ENCODE data around the gene NTM. TPM values are rescaled to one million over a fixed set of nuclear protein-coding genes. Genes with fewer than 3 reads are reported as not detected.
"Not testable (repeated sequence)": the region's sequence is repeated elsewhere in the genome, so short reads cannot be mapped to it uniquely, and the experiment has no call there.

The NTM gene
- polyA plus RNA-seq, 1 donor from 2014 or later, result 39.4 TPM

DNA sequence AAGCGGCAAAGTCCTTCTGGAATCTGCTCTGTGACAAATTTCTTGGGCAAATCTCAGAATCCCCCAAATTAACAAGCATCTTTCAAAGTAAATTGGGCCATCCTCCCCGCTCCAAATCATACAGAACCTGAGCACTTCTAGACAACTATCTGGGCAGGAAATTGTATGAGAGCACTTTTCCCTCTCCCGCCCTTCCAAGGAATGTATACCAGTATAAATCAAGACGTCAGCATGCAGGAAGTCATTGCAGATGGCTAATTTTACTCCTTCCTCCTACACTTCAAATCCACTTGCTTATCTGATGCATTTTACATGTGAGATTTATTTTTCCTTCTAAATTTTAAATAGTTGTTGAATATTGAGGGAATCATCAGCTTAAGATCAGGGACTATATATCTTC is 52.1 kb downstream of the NTM start:
- Histone ChIP-seq H3K4me2 (ENCODE audit: low read length) (no peak overlapping the region), H2AFZ (ENCODE audit: low read depth, low read length) (no peak overlapping the region), H3K36me3 (ENCODE audit: insufficient read depth, low read length) (no peaks in the 10 kb centered on the region), H4K20me1 (ENCODE audit: insufficient read depth) (no peaks in the 10 kb centered on the region), H3K9me3 (ENCODE audit: low read length) (no peaks in the 10 kb centered on the region), H3K9me2 (ENCODE audit: insufficient read depth, low read length) (no peaks in the 10 kb centered on the region), H3K4me3 (ENCODE audit: low read length) (no peak overlapping the region), H3F3A (ENCODE audit: insufficient read depth, low read length, poor library complexity, severe bottlenecking) (no peaks in the 10 kb centered on the region), H3K79me2 (replicated peaks; ENCODE audit: insufficient read depth, low read length) (no peaks in the 10 kb centered on the region), H3K9ac (ENCODE audit: low read length) (no peak overlapping the region), H3K27ac (ENCODE audit: low read length) (no peak overlapping the region), H3K27me3 (ENCODE audit: insufficient read depth, low read depth, low read length) (no peaks in the 10 kb centered on the region)
- TF ChIP-seq RAD21 (conservative IDR thresholded peaks at IDR 0.05) (no peak), TAF1 (IDR thresholded peaks at IDR 0.05; ENCODE audit: low read depth) (no peak)

DNA sequence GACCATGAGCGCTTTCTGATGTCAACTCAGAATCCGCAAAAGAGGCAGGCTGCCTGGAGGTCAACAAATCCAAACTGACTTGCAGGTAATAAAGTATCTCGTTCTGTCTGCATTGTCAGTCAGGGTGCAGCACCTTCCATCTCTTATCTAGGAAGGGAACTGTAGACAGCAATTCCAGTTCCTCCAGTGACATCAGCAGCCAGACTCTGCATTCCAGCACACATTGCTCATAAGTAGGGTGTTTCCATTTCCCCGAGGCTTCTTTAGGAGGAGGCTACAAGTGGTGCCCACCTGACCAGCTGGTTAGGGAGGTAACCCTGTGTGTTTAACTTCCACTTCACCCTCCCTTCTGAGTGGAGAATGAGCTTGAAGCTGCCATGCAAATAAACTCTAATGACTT is 53.3 kb downstream of the NTM start:
- H3K36me3 ChIP-seq (ENCODE audit: insufficient read depth, low read length), result no peaks in the 10 kb centered on the region
- H3K9me2 ChIP-seq (ENCODE audit: insufficient read depth, low read length), result no peaks in the 10 kb centered on the region
- no peak overlapping the region for H3K4me2 ChIP-seq (ENCODE audit: low read length)
- no peak overlapping the region for H3K4me3 ChIP-seq (ENCODE audit: low read length)
- H3K27ac ChIP-seq (ENCODE audit: low read length), result no peak overlapping the region
- no peak overlapping the region for H2AFZ ChIP-seq (ENCODE audit: low read depth, low read length)
- H3K27me3 ChIP-seq (ENCODE audit: insufficient read depth, low read depth, low read length), result no peaks in the 10 kb centered on the region
- no peaks in the 10 kb centered on the region for H3K79me2 ChIP-seq (replicated peaks; ENCODE audit: insufficient read depth, low read length)
- H3K9me3 ChIP-seq (ENCODE audit: low read length), result no peaks in the 10 kb centered on the region
- H3F3A ChIP-seq (ENCODE audit: insufficient read depth, low read length, poor library complexity, severe bottlenecking), result no peaks in the 10 kb centered on the region
- no peaks in the 10 kb centered on the region for H4K20me1 ChIP-seq (ENCODE audit: insufficient read depth)
- TF ChIP-seq, protein P1, sequence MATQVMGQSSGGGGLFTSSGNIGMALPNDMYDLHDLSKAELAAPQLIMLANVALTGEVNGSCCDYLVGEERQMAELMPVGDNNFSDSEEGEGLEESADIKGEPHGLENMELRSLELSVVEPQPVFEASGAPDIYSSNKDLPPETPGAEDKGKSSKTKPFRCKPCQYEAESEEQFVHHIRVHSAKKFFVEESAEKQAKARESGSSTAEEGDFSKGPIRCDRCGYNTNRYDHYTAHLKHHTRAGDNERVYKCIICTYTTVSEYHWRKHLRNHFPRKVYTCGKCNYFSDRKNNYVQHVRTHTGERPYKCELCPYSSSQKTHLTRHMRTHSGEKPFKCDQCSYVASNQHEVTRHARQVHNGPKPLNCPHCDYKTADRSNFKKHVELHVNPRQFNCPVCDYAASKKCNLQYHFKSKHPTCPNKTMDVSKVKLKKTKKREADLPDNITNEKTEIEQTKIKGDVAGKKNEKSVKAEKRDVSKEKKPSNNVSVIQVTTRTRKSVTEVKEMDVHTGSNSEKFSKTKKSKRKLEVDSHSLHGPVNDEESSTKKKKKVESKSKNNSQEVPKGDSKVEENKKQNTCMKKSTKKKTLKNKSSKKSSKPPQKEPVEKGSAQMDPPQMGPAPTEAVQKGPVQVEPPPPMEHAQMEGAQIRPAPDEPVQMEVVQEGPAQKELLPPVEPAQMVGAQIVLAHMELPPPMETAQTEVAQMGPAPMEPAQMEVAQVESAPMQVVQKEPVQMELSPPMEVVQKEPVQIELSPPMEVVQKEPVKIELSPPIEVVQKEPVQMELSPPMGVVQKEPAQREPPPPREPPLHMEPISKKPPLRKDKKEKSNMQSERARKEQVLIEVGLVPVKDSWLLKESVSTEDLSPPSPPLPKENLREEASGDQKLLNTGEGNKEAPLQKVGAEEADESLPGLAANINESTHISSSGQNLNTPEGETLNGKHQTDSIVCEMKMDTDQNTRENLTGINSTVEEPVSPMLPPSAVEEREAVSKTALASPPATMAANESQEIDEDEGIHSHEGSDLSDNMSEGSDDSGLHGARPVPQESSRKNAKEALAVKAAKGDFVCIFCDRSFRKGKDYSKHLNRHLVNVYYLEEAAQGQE (IDR thresholded peaks at IDR 0.05; ENCODE audit: borderline replicate concordance), result no peak
- TF ChIP-seq MXI1 (conservative IDR thresholded peaks at IDR 0.05; ENCODE audit: poor library complexity, severe bottlenecking) (no peak), POLR2AphosphoS5 (IDR thresholded peaks at IDR 0.05) (no peak), SMC3 (conservative IDR thresholded peaks at IDR 0.05; ENCODE audit: poor library complexity) (no peak), TAF1 (IDR thresholded peaks at IDR 0.05; ENCODE audit: low read depth) (no peak), RAD21 (conservative IDR thresholded peaks at IDR 0.05) (no peak)
- TF ChIP-seq, protein P2, sequence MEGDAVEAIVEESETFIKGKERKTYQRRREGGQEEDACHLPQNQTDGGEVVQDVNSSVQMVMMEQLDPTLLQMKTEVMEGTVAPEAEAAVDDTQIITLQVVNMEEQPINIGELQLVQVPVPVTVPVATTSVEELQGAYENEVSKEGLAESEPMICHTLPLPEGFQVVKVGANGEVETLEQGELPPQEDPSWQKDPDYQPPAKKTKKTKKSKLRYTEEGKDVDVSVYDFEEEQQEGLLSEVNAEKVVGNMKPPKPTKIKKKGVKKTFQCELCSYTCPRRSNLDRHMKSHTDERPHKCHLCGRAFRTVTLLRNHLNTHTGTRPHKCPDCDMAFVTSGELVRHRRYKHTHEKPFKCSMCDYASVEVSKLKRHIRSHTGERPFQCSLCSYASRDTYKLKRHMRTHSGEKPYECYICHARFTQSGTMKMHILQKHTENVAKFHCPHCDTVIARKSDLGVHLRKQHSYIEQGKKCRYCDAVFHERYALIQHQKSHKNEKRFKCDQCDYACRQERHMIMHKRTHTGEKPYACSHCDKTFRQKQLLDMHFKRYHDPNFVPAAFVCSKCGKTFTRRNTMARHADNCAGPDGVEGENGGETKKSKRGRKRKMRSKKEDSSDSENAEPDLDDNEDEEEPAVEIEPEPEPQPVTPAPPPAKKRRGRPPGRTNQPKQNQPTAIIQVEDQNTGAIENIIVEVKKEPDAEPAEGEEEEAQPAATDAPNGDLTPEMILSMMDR (IDR thresholded peaks at IDR 0.05; ENCODE audit: poor library complexity, severe bottlenecking), result no peak
- H3K9ac ChIP-seq (ENCODE audit: low read length), result no peak overlapping the region

DNA sequence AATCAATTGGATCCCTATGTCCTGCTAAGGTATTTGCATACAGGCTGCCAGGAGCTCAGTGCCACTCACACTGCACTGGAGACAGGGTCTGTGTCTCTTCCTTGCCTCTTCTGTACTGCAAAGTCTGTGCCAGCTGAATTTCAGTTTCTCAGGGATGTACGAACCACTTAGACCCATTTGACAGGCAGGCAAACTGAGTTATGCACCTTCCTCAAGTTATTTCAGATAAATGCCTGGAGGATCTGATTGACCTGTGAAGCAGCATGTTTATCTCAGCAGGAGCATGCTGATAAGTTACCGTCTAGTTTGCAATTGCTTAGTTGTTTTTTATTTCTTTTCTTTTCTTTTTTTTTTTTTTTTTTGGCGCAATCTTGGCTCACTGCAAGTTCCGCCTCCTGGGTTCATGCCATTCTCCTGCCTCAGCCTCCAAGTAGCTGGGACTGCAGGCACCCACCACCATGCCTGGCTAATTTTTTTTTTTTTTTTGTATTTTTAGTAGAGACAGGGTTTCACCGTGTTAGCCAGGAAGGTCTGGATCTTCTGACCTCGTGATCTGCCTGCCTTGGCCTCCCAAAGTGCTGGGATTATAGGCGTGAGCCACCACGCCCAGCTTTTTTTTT is 54.0 kb downstream of the NTM start:
- not testable (repeated sequence) for H3K9me3 ChIP-seq (ENCODE audit: low read length)

More for the DNA sequence above, 54.0 kb downstream of the NTM start:
- not testable (repeated sequence) for H3F3A ChIP-seq (ENCODE audit: insufficient read depth, low read length, poor library complexity, severe bottlenecking); H3K4me2 ChIP-seq (ENCODE audit: low read length); H3K27me3 ChIP-seq (ENCODE audit: insufficient read depth, low read depth, low read length); H2AFZ ChIP-seq (ENCODE audit: low read depth, low read length); H3K79me2 ChIP-seq (replicated peaks; ENCODE audit: insufficient read depth, low read length); H3K36me3 ChIP-seq (ENCODE audit: insufficient read depth, low read length); H3K9ac ChIP-seq (ENCODE audit: low read length); H4K20me1 ChIP-seq (ENCODE audit: insufficient read depth); H3K4me3 ChIP-seq (ENCODE audit: low read length); H3K9me2 ChIP-seq (ENCODE audit: insufficient read depth, low read length); H3K27ac ChIP-seq (ENCODE audit: low read length)

Data from neural cell (in vitro differentiated cells).